Activated naive CD4-positive, alpha-beta T cell treated with anti-CD3 and anti-CD28 coated beads, Interleukin-2, amount 50 U/mL, for 72 hours (primary cell): Measurements from ENCODE around the gene ADSL. TPM values are rescaled to one million over a fixed set of nuclear protein-coding genes. Genes with fewer than 3 reads are reported as not detected.
A peak's percentile ranks its signal among the peaks of the same experiment; 100 is the strongest.

ENCODE experiments used
- ATAC-seq, 2 donors: fragments of 150-1000 bp; cut with Tn5 transposase; 2 replicates each; pipeline ENCODE4 v1.10.0; 2021; ENCODE audit warnings: mild to moderate bottlenecking in 2 of 2, moderate library complexity in 2 of 2
- DNase-seq, 2 donors: peaks; one replicate each; pipeline ENCODE4 v3.0.0; 2021 to 2022; ENCODE audit warnings: low spot score in 2 of 2
- H3K27ac Mint-ChIP-seq, 2 donors: one replicate each; pipeline ENCODE4 v1.8.0; 2022; ENCODE audit warnings: mild to moderate bottlenecking in 2 of 2, mixed read lengths in 2 of 2
- H3K36me3 Mint-ChIP-seq, 2 donors: one replicate each; pipeline ENCODE4 v1.8.0; 2022; ENCODE audit warnings: mixed read lengths in 2 of 2
- H3K9me3 Mint-ChIP-seq, 2 donors: one replicate each; pipeline ENCODE4 v1.8.0; 2022; ENCODE audit warnings: mixed read lengths in 2 of 2
- total RNA-seq, 2 donors: library from RNA; stranded (reverse); gene quantifications; one replicate each; pipeline ENCODE4 v1.2.3, GENCODE V29; 2022

Gene ADSL
- total RNA-seq, 2 donors from 2014 or later: 97.4 to 135 TPM

GRCh38 chr22:40323681-40324171 lies 22.6 kb upstream of the ADSL start:
- Mint-ChIP-seq H3K36me3 (peaks cover 4 to 30% of the 10 kb centered on the region in 2 donors), H3K9me3 (no peaks in the 10 kb centered on the region), H3K27ac (peak overlapping the region; percentile 84 to 96)
- ATAC-seq (no peak), DNase-seq (no peak)

DNA sequence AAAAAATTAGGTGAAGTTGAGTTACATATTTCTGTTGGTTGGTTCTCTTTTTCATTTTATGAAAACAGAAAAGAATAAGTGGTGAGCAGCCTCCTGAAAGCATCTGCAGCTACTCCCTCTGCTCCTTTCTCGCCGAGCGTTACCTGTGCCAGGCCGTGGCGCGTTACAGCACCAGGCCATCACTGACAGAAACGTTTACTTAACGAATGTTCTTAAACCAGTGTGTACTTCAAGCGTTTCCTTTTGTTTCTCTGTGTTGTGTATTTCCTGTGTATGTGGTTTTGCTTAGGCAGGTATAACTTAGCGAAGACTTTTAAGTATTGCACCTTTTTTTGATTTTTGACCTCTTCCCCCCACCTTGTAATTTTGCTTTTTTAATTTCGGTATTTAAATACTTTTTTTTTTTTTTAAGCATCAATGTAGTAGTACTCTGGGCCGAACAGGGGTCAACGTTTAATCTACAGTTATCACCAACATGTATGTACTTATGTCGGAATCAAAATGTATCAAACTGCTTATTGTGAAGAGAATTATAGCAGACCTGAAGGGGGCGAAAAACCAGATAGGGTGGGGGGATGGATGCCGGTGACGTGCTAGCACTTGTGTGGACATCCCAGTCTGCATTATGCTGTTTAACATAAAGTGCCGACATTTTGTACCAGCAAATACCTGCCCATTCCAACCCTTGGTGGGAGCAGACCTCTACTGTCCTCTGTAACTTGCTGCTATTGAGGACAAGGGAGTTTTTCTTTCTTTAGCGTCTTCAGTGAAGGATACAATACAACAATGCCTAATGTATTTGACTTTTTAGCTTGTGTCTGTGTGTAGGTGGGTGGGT lies 21.6 kb upstream of the ADSL start:
- H3K36me3 Mint-ChIP-seq: peaks cover 4 to 30% of the 10 kb centered on the region in 2 donors
- peak; percentile 25 to 51 for ATAC-seq
- peak overlapping the region; percentile 84 to 96 for H3K27ac Mint-ChIP-seq
- H3K9me3 Mint-ChIP-seq: no peaks in the 10 kb centered on the region
- DNase-seq: peak in 1 of 2 donors; percentile 41

- H3K36me3 Mint-ChIP-seq: peaks cover 4 to 30% of the 10 kb centered on the region in 2 donors
- no peaks in the 10 kb centered on the region for H3K9me3 Mint-ChIP-seq
- peak overlapping the region; percentile 84 to 96 for H3K27ac Mint-ChIP-seq
- peak; percentile 41 to 75 for DNase-seq
- ATAC-seq: peak; percentile 83 to 95
Observed at GRCh38 chr22:40325315-40325714, 21.0 kb upstream of the ADSL start.

DNA sequence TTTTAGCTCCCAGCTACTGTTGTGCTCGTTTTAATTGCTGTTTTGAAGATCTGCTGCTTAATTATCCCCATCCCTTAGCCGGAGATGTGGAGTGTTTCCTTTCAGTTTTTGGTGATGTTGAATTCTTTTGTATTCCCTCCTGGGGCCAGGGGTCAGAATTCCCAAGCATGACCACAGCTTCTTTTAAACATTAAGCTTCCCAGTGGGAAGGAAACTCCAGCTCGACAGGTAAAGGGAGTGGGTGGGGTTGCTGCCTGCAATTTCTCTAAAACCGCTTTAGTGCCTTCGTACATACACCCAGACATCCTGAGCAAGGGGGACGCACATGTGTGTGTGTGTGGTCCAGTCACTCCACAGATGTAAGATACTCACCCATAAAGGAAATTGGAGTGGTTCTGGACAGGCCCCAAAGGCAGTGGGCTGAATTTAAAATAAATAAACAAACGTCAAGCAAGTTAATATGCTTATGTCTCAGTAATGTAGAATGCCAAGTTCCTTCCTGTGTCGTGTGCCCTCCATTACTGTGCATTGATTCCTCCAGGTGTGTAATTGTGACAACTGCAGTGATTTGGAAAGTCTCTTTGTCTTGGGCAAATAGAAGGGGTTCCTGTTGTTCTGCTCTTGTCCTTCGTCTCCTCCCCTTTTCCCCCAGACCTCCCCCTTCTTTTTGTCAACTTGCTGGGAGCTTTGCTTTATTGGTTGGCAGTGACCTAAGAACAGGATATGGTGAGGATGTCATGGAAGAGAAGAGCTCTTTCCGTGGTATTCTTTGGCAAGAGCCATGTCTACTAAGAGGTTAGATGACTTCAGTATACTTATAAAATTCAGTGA lies 19.2 kb upstream of the ADSL start:
- peaks cover 4 to 18% of the 10 kb centered on the region in 2 donors for H3K36me3 Mint-ChIP-seq
- no peak for DNase-seq
- no peaks in the 10 kb centered on the region for H3K9me3 Mint-ChIP-seq
- H3K27ac Mint-ChIP-seq: peak overlapping the region; percentile 66 to 77
- ATAC-seq: peak in 1 of 2 donors; percentile 16

- H3K9me3 Mint-ChIP-seq: no peaks in the 10 kb centered on the region
- DNase-seq (no peak), ATAC-seq (no peak)
- no peak overlapping the region for H3K27ac Mint-ChIP-seq
- peaks cover 0 to 6% of the 10 kb centered on the region in 2 donors for H3K36me3 Mint-ChIP-seq
Observed at GRCh38 chr22:40328546-40329456, 17.5 kb upstream of the ADSL start.

DNA sequence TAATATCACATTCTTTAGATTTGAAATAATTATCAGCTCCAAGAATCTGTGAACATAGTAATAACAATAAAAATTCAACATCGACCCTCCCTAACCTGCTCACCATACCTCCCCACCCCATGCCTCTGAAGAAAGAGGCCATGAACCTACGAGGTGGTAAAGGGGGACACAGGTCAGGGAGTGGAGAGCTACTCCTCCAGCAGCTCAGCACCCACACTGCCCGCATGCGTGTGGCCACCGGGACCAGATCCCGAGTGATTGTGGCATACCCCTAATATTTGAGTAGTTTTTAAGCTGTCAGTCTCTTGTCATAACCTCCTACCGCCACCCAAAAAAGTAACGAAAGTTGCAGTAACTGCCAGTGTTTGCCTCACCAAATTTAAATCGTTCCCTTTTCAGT lies 16.8 kb upstream of the ADSL start:
- Mint-ChIP-seq H3K27ac (peak overlapping the region in 1 of 2 donors; percentile 51), H3K9me3 (no peaks in the 10 kb centered on the region), H3K36me3 (peaks cover 0 to 6% of the 10 kb centered on the region in 2 donors)
- DNase-seq (no peak), ATAC-seq (no peak)

GRCh38 chr22:40330086-40330485 lies 16.2 kb upstream of the ADSL start:
- Mint-ChIP-seq H3K36me3 (peaks cover 0 to 6% of the 10 kb centered on the region in 2 donors), H3K9me3 (no peaks in the 10 kb centered on the region), H3K27ac (peak overlapping the region; percentile 51 to 58)
- ATAC-seq: no peak
- DNase-seq: no peak

GRCh38 chr22:40330615-40331014 lies 15.7 kb upstream of the ADSL start:
- H3K9me3 Mint-ChIP-seq: no peaks in the 10 kb centered on the region
- H3K27ac Mint-ChIP-seq: no peak overlapping the region
- no peak for DNase-seq
- H3K36me3 Mint-ChIP-seq: peaks cover 0 to 6% of the 10 kb centered on the region in 2 donors
- no peak for ATAC-seq

GRCh38 chr22:40331706-40332105 lies 14.6 kb upstream of the ADSL start:
- no peak for DNase-seq
- Mint-ChIP-seq H3K36me3 (peaks cover 0 to 6% of the 10 kb centered on the region in 2 donors), H3K9me3 (no peaks in the 10 kb centered on the region), H3K27ac (peak overlapping the region in 1 of 2 donors; percentile 65)
- peak in 1 of 2 donors; percentile 9 for ATAC-seq

GRCh38 chr22:40332319-40332781 lies 13.9 kb upstream of the ADSL start:
- DNase-seq: no peak
- peak overlapping the region; percentile 18 to 65 for H3K27ac Mint-ChIP-seq

GRCh38 chr22:40334060-40334459 lies 12.2 kb upstream of the ADSL start:
- ATAC-seq (peak; percentile 17 to 31), DNase-seq (no peak)
- Mint-ChIP-seq H3K9me3 (no peaks in the 10 kb centered on the region), H3K27ac (no peak overlapping the region), H3K36me3 (no peaks in the 10 kb centered on the region)

More at GRCh38 chr22:40332319-40332781, 13.9 kb upstream of the ADSL start:
- Mint-ChIP-seq H3K36me3 (peaks cover 0 to 6% of the 10 kb centered on the region in 2 donors), H3K9me3 (no peaks in the 10 kb centered on the region)
- peak; percentile 39 to 55 for ATAC-seq

DNA sequence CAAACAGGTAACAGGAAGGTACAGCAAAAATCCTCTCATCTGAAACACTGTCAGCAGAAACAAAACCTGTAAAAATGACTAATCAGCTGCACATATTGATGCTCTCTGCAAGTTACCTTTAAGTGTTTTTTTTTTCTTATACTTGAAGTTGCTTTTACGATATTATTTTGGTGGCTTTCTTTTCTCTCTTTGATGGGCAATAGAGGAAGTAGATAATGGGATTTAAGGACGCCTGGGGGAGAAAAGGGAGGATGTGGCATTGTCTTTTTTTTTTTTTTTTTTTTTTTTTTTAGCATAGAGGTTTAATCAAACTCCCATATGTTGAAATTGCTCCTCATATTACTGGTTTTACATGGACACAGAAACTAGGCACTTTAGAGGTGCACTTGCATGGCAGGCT lies 11.4 kb upstream of the ADSL start:
- ATAC-seq (peak; percentile 33 to 50), DNase-seq (no peak)
- no peaks in the 10 kb centered on the region for H3K9me3 Mint-ChIP-seq
- no peaks in the 10 kb centered on the region for H3K36me3 Mint-ChIP-seq
- peak overlapping the region; percentile 49 to 53 for H3K27ac Mint-ChIP-seq

- Mint-ChIP-seq H3K27ac (peak overlapping the region; percentile 49 to 53), H3K9me3 (no peaks in the 10 kb centered on the region), H3K36me3 (no peaks in the 10 kb centered on the region)
- peak in 1 of 2 donors; percentile 23 for ATAC-seq
- DNase-seq: no peak
Observed at GRCh38 chr22:40335358-40335757, 10.9 kb upstream of the ADSL start.

DNA sequence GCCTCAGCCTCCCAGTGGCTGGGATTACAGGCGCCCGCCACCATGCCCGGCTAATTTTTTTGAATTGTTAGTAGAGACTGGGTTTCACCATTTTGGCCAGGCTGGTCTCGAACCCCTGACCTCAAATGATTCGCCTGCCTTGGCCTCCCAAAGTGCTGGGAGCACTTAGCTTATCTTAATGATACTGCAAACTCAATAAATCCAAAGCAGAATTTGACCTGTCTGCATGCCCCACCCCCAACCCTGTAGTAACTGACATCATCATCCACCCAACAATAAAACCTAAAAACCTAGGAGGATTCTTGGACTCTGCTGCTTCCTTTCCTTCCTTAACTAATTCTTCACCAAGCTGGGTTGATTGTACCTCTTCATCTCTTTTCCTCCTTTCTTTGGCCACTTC lies 6.3 kb upstream of the ADSL start:
- Mint-ChIP-seq H3K36me3 (no peaks in the 10 kb centered on the region), H3K27ac (peak overlapping the region in 1 of 2 donors; percentile 46), H3K9me3 (no peaks in the 10 kb centered on the region)
- DNase-seq (no peak), ATAC-seq (no peak)

- ATAC-seq: no peak
- H3K9me3 Mint-ChIP-seq: no peaks in the 10 kb centered on the region
Observed at GRCh38 chr22:40341604-40342003, 4.7 kb upstream of the ADSL start.

GRCh38 chr22:40342521-40342920 lies 3.8 kb upstream of the ADSL start:
- DNase-seq (no peak), ATAC-seq (no peak)
- Mint-ChIP-seq H3K36me3 (peaks cover 7 to 10% of the 10 kb centered on the region in 2 donors), H3K9me3 (no peaks in the 10 kb centered on the region), H3K27ac (peak overlapping the region; percentile 18 to 55)

More at GRCh38 chr22:40341604-40342003, 4.7 kb upstream of the ADSL start:
- Mint-ChIP-seq H3K27ac (peak overlapping the region; percentile 22 to 55), H3K36me3 (peaks cover 0 to under 1% of the 10 kb centered on the region in 2 donors)
- DNase-seq: no peak
